Activated naive CD4-positive, alpha-beta T cell treated with anti-CD3 and anti-CD28 coated beads, Interleukin-2, amount 10 ng/mL, durations not matched to agents 7 days and 5 days (primary cell): ENCODE measurements around the gene IMMP2L.

Source experiments
- CTCF ChIA-PET: fragments of 350-600 bp; sonication (Branson Sonifier 250); formaldehyde crosslinking; loops from one replicate; lab custom pipeline; 2021; ENCODE audit warnings: antibody characterized with exemption; lab: Charles Lee
- DNase-seq: peaks from one replicate; pipeline ENCODE4 v3.0.0-alpha.2; 2020
- H3K27ac Mint-ChIP-seq: one replicate; pipeline ENCODE4 v1.8.0; 2021; ENCODE audit warnings: mild to moderate bottlenecking, moderate library complexity, mixed read lengths
- H3K27me3 Mint-ChIP-seq: one replicate; pipeline ENCODE4 v1.8.0; 2021; ENCODE audit warnings: mild to moderate bottlenecking, mixed read lengths
- H3K36me3 Mint-ChIP-seq: one replicate; pipeline ENCODE4 v1.8.0; 2021; ENCODE audit warnings: mixed read lengths
- H3K4me1 Mint-ChIP-seq: one replicate; pipeline ENCODE4 v1.8.0; 2021; ENCODE audit warnings: mixed read lengths
- H3K4me3 Mint-ChIP-seq: one replicate; pipeline ENCODE4 v1.8.0; 2021; ENCODE audit warnings: mild to moderate bottlenecking, moderate library complexity, mixed read lengths
- H3K9me3 Mint-ChIP-seq: one replicate; pipeline ENCODE4 v1.8.0; 2021; ENCODE audit warnings: mixed read lengths

Gene IMMP2L

GRCh38 chr7:111053035-111053434 lies 509.3 kb downstream of the IMMP2L start:
- Mint-ChIP-seq H3K9me3 (peaks cover 8% of the 10 kb centered on the region), H3K27me3 (no peaks in the 10 kb centered on the region), H3K4me1 (peaks cover 24% of the 10 kb centered on the region), H3K36me3 (peaks cover 6% of the 10 kb centered on the region), H3K4me3 (no peak overlapping the region), H3K27ac (no peak overlapping the region)
- CTCF ChIA-PET, result interaction anchor here (2.4 kb wide), 1 partner anchor 10 kb away, joined by 6 read pairs; no protein-coding TSS in a partner anchor
- no peak for DNase-seq

GRCh38 chr7:111051832-111052231 lies 510.5 kb downstream of the IMMP2L start:
- Mint-ChIP-seq H3K36me3 (peaks cover 6% of the 10 kb centered on the region), H3K9me3 (peaks cover 8% of the 10 kb centered on the region), H3K4me3 (no peak overlapping the region), H3K4me1 (peaks cover 18% of the 10 kb centered on the region), H3K27ac (no peak overlapping the region), H3K27me3 (no peaks in the 10 kb centered on the region)
- CTCF ChIA-PET, result interaction anchor here (2.4 kb wide), 1 partner anchor 9 kb away, joined by 6 read pairs; no protein-coding TSS in a partner anchor
- no peak for DNase-seq

- Mint-ChIP-seq H3K9me3 (peaks cover 8% of the 10 kb centered on the region), H3K27me3 (no peaks in the 10 kb centered on the region), H3K27ac (no peak overlapping the region), H3K36me3 (peaks cover 6% of the 10 kb centered on the region), H3K4me3 (no peak overlapping the region), H3K4me1 (peaks cover 16% of the 10 kb centered on the region)
- CTCF ChIA-PET, result no interaction called here
- no peak for DNase-seq
Measured at GRCh38 chr7:111050875-111051416, 511.3 kb downstream of the IMMP2L start.

- Mint-ChIP-seq H3K27ac (no peak overlapping the region), H3K36me3 (peaks cover 4% of the 10 kb centered on the region), H3K4me1 (peaks cover 14% of the 10 kb centered on the region), H3K9me3 (peaks cover 8% of the 10 kb centered on the region), H3K27me3 (no peaks in the 10 kb centered on the region), H3K4me3 (no peak overlapping the region)
- no peak for DNase-seq
- CTCF ChIA-PET, result interaction anchor here (1.9 kb wide), 1 partner anchor 26 kb away, joined by 5 read pairs; no protein-coding TSS in a partner anchor
Measured at GRCh38 chr7:111049971-111050680, 512.2 kb downstream of the IMMP2L start.

GRCh38 chr7:111047595-111047994 lies 514.7 kb downstream of the IMMP2L start:
- Mint-ChIP-seq H3K27me3 (no peaks in the 10 kb centered on the region), H3K4me3 (no peak overlapping the region), H3K27ac (no peak overlapping the region), H3K4me1 (peaks cover 12% of the 10 kb centered on the region), H3K36me3 (peaks cover 8% of the 10 kb centered on the region), H3K9me3 (peaks cover 2% of the 10 kb centered on the region)
- CTCF ChIA-PET, result interaction anchor here (1.1 kb wide), 1 partner anchor 17 kb away, joined by 3 read pairs; no protein-coding TSS in a partner anchor
- no peak for DNase-seq

- no peak for DNase-seq
- Mint-ChIP-seq H3K4me3 (no peak overlapping the region), H3K27ac (no peak overlapping the region), H3K4me1 (peaks cover 14% of the 10 kb centered on the region), H3K27me3 (no peaks in the 10 kb centered on the region), H3K36me3 (peaks cover 4% of the 10 kb centered on the region), H3K9me3 (peaks cover 2% of the 10 kb centered on the region)
- CTCF ChIA-PET, result no interaction called here
Measured at GRCh38 chr7:111045449-111045848, 516.8 kb downstream of the IMMP2L start.

GRCh38 chr7:111043561-111043960 lies 518.7 kb downstream of the IMMP2L start:
- no peak overlapping the region for H3K4me3 Mint-ChIP-seq
- no peak for DNase-seq
- CTCF ChIA-PET, result no interaction called here
- H3K27me3 Mint-ChIP-seq, result no peaks in the 10 kb centered on the region
- H3K9me3 Mint-ChIP-seq, result peaks cover 5% of the 10 kb centered on the region
- H3K27ac Mint-ChIP-seq, result no peak overlapping the region
- peaks cover 9% of the 10 kb centered on the region for H3K36me3 Mint-ChIP-seq
- H3K4me1 Mint-ChIP-seq, result peaks cover 14% of the 10 kb centered on the region

- CTCF ChIA-PET, result interaction anchor here (1.2 kb wide), 1 partner anchor 10 kb away, joined by 6 read pairs; no protein-coding TSS in a partner anchor
- no peaks in the 10 kb centered on the region for H3K27me3 Mint-ChIP-seq
- no peak for DNase-seq
- peaks cover 13% of the 10 kb centered on the region for H3K36me3 Mint-ChIP-seq
- H3K4me3 Mint-ChIP-seq, result no peak overlapping the region
- H3K4me1 Mint-ChIP-seq, result peaks cover 20% of the 10 kb centered on the region
- H3K9me3 Mint-ChIP-seq, result peaks cover 3% of the 10 kb centered on the region
- no peak overlapping the region for H3K27ac Mint-ChIP-seq
Measured at GRCh38 chr7:111042842-111043241, 519.5 kb downstream of the IMMP2L start.

- peaks cover 15% of the 10 kb centered on the region for H3K36me3 Mint-ChIP-seq
- CTCF ChIA-PET, result no interaction called here
- H3K27ac Mint-ChIP-seq, result peak overlapping the region; percentile 75
- no peaks in the 10 kb centered on the region for H3K27me3 Mint-ChIP-seq
- DNase-seq, result no peak
- peaks cover 20% of the 10 kb centered on the region for H3K4me1 Mint-ChIP-seq
- H3K4me3 Mint-ChIP-seq, result no peak overlapping the region
- peaks cover 3% of the 10 kb centered on the region for H3K9me3 Mint-ChIP-seq
Measured at GRCh38 chr7:111041577-111041976, 520.7 kb downstream of the IMMP2L start.

- H3K9me3 Mint-ChIP-seq, result peaks cover 3% of the 10 kb centered on the region
- H3K27me3 Mint-ChIP-seq, result no peaks in the 10 kb centered on the region
- no peak for DNase-seq
- H3K4me1 Mint-ChIP-seq, result peaks cover 19% of the 10 kb centered on the region
- H3K36me3 Mint-ChIP-seq, result peaks cover 11% of the 10 kb centered on the region
- CTCF ChIA-PET, result no interaction called here
- no peak overlapping the region for H3K27ac Mint-ChIP-seq
- no peak overlapping the region for H3K4me3 Mint-ChIP-seq
Measured at GRCh38 chr7:111038185-111038584, 524.1 kb downstream of the IMMP2L start.

- H3K36me3 Mint-ChIP-seq, result peaks cover 25% of the 10 kb centered on the region
Measured at GRCh38 chr7:111031916-111032315, 530.4 kb downstream of the IMMP2L start.

GRCh38 chr7:111030336-111030735 lies 532.0 kb downstream of the IMMP2L start:
- peaks cover 4% of the 10 kb centered on the region for H3K9me3 Mint-ChIP-seq
- H3K27me3 Mint-ChIP-seq, result no peaks in the 10 kb centered on the region
- CTCF ChIA-PET, result interaction anchor here (1.0 to 1.2 kb wide), 2 partner anchors 17 to 31 kb away, joined by 3 read pairs; no protein-coding TSS in a partner anchor
- no peak overlapping the region for H3K27ac Mint-ChIP-seq
- DNase-seq, result no peak
- peaks cover 47% of the 10 kb centered on the region for H3K4me1 Mint-ChIP-seq
- H3K36me3 Mint-ChIP-seq, result peaks cover 38% of the 10 kb centered on the region
- no peak overlapping the region for H3K4me3 Mint-ChIP-seq

More at GRCh38 chr7:111031916-111032315, 530.4 kb downstream of the IMMP2L start:
- Mint-ChIP-seq H3K4me1 (peaks cover 31% of the 10 kb centered on the region), H3K9me3 (peaks cover 3% of the 10 kb centered on the region), H3K27me3 (no peaks in the 10 kb centered on the region), H3K27ac (no peak overlapping the region), H3K4me3 (no peak overlapping the region)
- CTCF ChIA-PET, result no interaction called here
- no peak for DNase-seq

GRCh38 chr7:111029574-111030251 lies 532.6 kb downstream of the IMMP2L start:
- Mint-ChIP-seq H3K4me1 (peaks cover 53% of the 10 kb centered on the region), H3K27me3 (no peaks in the 10 kb centered on the region), H3K27ac (peak overlapping the region; percentile 68), H3K4me3 (no peak overlapping the region), H3K36me3 (peaks cover 40% of the 10 kb centered on the region), H3K9me3 (peaks cover 4% of the 10 kb centered on the region)
- CTCF ChIA-PET, result interaction anchor here (0.7 to 1.2 kb wide), 4 partner anchors 18 to 69 kb away, joined by 3 read pairs; no protein-coding TSS in a partner anchor
- peak; percentile 37 for DNase-seq

GRCh38 chr7:111029141-111029572 lies 533.1 kb downstream of the IMMP2L start:
- Mint-ChIP-seq H3K4me1 (peaks cover 58% of the 10 kb centered on the region), H3K9me3 (peaks cover 4% of the 10 kb centered on the region), H3K36me3 (peaks cover 45% of the 10 kb centered on the region), H3K27ac (peak overlapping the region; percentile 50), H3K4me3 (no peak overlapping the region), H3K27me3 (no peaks in the 10 kb centered on the region)
- CTCF ChIA-PET, result interaction anchor here (0.6 to 0.7 kb wide), 3 partner anchors 59 to 139 kb away, joined by 3 read pairs; no protein-coding TSS in a partner anchor
- DNase-seq, result no peak
